ENCODE measurements around the gene ETV7.

Gene ETV7

GRCh38 chr6:36371211-36371610, 16.3 kb downstream of the ETV7 start:
- H3K9ac ChIP-seq (ENCODE audit: low read depth, low read length, poor library complexity, severe bottlenecking) = no peak overlapping the region
- H3K4me1 ChIP-seq (ENCODE audit: insufficient read depth, low read length, poor library complexity, severe bottlenecking) = no peaks in the 10 kb centered on the region
- H3K9me3 ChIP-seq (ENCODE audit: insufficient read depth, low read depth, low read length) = no peaks in the 10 kb centered on the region
- no peaks in the 10 kb centered on the region for H3K36me3 ChIP-seq (ENCODE audit: insufficient read depth, low read length)
- H3K4me3 ChIP-seq (ENCODE audit: low read length, poor library complexity, severe bottlenecking) = no peak overlapping the region
- TF ChIP-seq CTCF (conservative IDR thresholded peaks at IDR 0.05; ENCODE audit: low read length) = no peak
- no peak for TF ChIP-seq EZH2phosphoT487 (IDR thresholded peaks at IDR 0.05; ENCODE audit: borderline replicate concordance)
- no peak overlapping the region for H3K4me2 ChIP-seq (ENCODE audit: low read depth, low read length, poor library complexity, severe bottlenecking)
- no peaks in the 10 kb centered on the region for H3K27me3 ChIP-seq (ENCODE audit: insufficient read depth, low read length, poor library complexity, severe bottlenecking)
- no peaks in the 10 kb centered on the region for H3K79me2 ChIP-seq (ENCODE audit: insufficient read depth, low read length)
- no peaks in the 10 kb centered on the region for H4K20me1 ChIP-seq (ENCODE audit: insufficient read depth, low read length, poor library complexity, severe bottlenecking)
- no peaks in the 10 kb centered on the region for H3K9me2 ChIP-seq (replicated peaks; ENCODE audit: low read depth, low read length)
- no peaks in the 10 kb centered on the region for H3F3A ChIP-seq (ENCODE audit: low read depth)
- no peak overlapping the region for H2AFZ ChIP-seq (ENCODE audit: low read length)

- no peaks in the 10 kb centered on the region for H4K20me1 ChIP-seq (ENCODE audit: insufficient read depth, low read length, poor library complexity, severe bottlenecking)
- no peak overlapping the region for H3K4me3 ChIP-seq (ENCODE audit: low read length, poor library complexity, severe bottlenecking)
- no peaks in the 10 kb centered on the region for H3K9me3 ChIP-seq (ENCODE audit: insufficient read depth, low read depth, low read length)
- H3K9me2 ChIP-seq (replicated peaks; ENCODE audit: low read depth, low read length) = no peaks in the 10 kb centered on the region
- H3F3A ChIP-seq (ENCODE audit: low read depth) = no peaks in the 10 kb centered on the region
- no peak overlapping the region for H3K4me2 ChIP-seq (ENCODE audit: low read depth, low read length, poor library complexity, severe bottlenecking)
- TF ChIP-seq EZH2phosphoT487 (IDR thresholded peaks at IDR 0.05; ENCODE audit: borderline replicate concordance) = no peak
- TF ChIP-seq CTCF (conservative IDR thresholded peaks at IDR 0.05; ENCODE audit: low read length) = no peak
- H3K36me3 ChIP-seq (ENCODE audit: insufficient read depth, low read length) = no peaks in the 10 kb centered on the region
- H3K4me1 ChIP-seq (ENCODE audit: insufficient read depth, low read length, poor library complexity, severe bottlenecking) = no peaks in the 10 kb centered on the region
- H3K9ac ChIP-seq (ENCODE audit: low read depth, low read length, poor library complexity, severe bottlenecking) = no peak overlapping the region
- H3K27me3 ChIP-seq (ENCODE audit: insufficient read depth, low read length, poor library complexity, severe bottlenecking) = no peaks in the 10 kb centered on the region
- H2AFZ ChIP-seq (ENCODE audit: low read length) = no peak overlapping the region
- H3K79me2 ChIP-seq (ENCODE audit: insufficient read depth, low read length) = no peaks in the 10 kb centered on the region
Observed at GRCh38 chr6:36370638-36371037, 16.8 kb downstream of the ETV7 start.

- no peak overlapping the region for H2AFZ ChIP-seq (ENCODE audit: low read length)
- H3K4me2 ChIP-seq (ENCODE audit: low read depth, low read length, poor library complexity, severe bottlenecking) = no peak overlapping the region
Observed at GRCh38 chr6:36368921-36369865, 18.3 kb downstream of the ETV7 start.

More at GRCh38 chr6:36368921-36369865, 18.3 kb downstream of the ETV7 start:
- Histone ChIP-seq H3K9me2 (replicated peaks; ENCODE audit: low read depth, low read length) (no peaks in the 10 kb centered on the region), H3K4me1 (ENCODE audit: insufficient read depth, low read length, poor library complexity, severe bottlenecking) (no peaks in the 10 kb centered on the region), H3K9ac (ENCODE audit: low read depth, low read length, poor library complexity, severe bottlenecking) (no peak overlapping the region), H3K9me3 (ENCODE audit: insufficient read depth, low read depth, low read length) (no peaks in the 10 kb centered on the region), H3K4me3 (ENCODE audit: low read length, poor library complexity, severe bottlenecking) (no peak overlapping the region), H3F3A (ENCODE audit: low read depth) (no peaks in the 10 kb centered on the region), H3K36me3 (ENCODE audit: insufficient read depth, low read length) (no peaks in the 10 kb centered on the region), H3K27me3 (ENCODE audit: insufficient read depth, low read length, poor library complexity, severe bottlenecking) (no peaks in the 10 kb centered on the region), H3K79me2 (ENCODE audit: insufficient read depth, low read length) (no peaks in the 10 kb centered on the region), H4K20me1 (ENCODE audit: insufficient read depth, low read length, poor library complexity, severe bottlenecking) (no peaks in the 10 kb centered on the region)
- no peak for TF ChIP-seq EZH2phosphoT487 (IDR thresholded peaks at IDR 0.05; ENCODE audit: borderline replicate concordance)
- TF ChIP-seq CTCF (conservative IDR thresholded peaks at IDR 0.05; ENCODE audit: low read length) = no peak

Data from Loucy (cell line).